Measurements from ENCODE around the gene ANAPC16.

The ANAPC16 gene

DNA sequence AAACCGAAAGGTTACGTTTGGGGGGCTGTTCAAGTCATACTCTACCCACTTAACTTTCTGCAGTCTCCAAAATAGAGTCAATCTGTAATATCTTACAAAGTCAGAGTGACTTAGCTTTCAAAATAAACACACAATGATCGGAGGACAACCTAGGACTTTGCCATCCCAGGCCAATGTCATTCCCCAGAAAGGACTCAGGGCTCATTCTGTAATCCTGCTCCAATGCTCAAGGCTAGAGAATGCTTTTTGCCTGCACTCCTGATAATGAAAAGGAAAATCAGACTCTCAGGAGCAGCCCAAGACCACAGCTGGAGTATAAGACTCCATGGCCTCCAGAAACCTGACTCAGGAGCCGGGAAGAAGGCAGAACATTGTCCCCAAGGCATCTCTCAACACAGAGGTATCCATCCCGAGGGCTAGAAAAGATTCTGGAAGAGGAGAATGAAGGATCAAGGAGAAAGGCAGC is 28.8 kb downstream of the ANAPC16 start:
- TF ChIP-seq ZNF274 (IDR thresholded peaks at IDR 0.05; ENCODE audit: low read depth, low read length), result no peak
- H3K4me3 ChIP-seq (ENCODE audit: low read length), result no peak overlapping the region

- TF ChIP-seq ZNF274 (IDR thresholded peaks at IDR 0.05; ENCODE audit: low read depth, low read length), result no peak
- H3K4me3 ChIP-seq (ENCODE audit: low read length), result no peak overlapping the region
These were observed 30.2 kb downstream of the ANAPC16 start for GRCh38 chr10:72245949-72246525.

GRCh38 chr10:72248468-72249151 is 32.8 kb downstream of the ANAPC16 start:
- TF ChIP-seq ZNF274 (IDR thresholded peaks at IDR 0.05; ENCODE audit: low read depth, low read length), result no peak
- peak overlapping the region; percentile 16; the same call in 1 of the 2 replicates for H3K4me3 ChIP-seq (ENCODE audit: low read length)

- peak overlapping the region; percentile 16; the same call in 1 of the 2 replicates for H3K4me3 ChIP-seq (ENCODE audit: low read length)
These were observed 33.5 kb downstream of the ANAPC16 start for GRCh38 chr10:72249176-72249862.

- no peak overlapping the region for H3K4me3 ChIP-seq (ENCODE audit: low read length)
- no peak for TF ChIP-seq ZNF274 (IDR thresholded peaks at IDR 0.05; ENCODE audit: low read depth, low read length)
These were observed 34.9 kb downstream of the ANAPC16 start for GRCh38 chr10:72250666-72251065.

GRCh38 chr10:72251635-72252034 is 35.8 kb downstream of the ANAPC16 start:
- no peak overlapping the region for H3K4me3 ChIP-seq (ENCODE audit: low read length)
- TF ChIP-seq ZNF274 (IDR thresholded peaks at IDR 0.05; ENCODE audit: low read depth, low read length), result no peak

- H3K4me3 ChIP-seq (ENCODE audit: low read length), result no peak overlapping the region
- TF ChIP-seq ZNF274 (IDR thresholded peaks at IDR 0.05; ENCODE audit: low read depth, low read length), result no peak
These were observed 37.2 kb downstream of the ANAPC16 start for GRCh38 chr10:72252972-72253371.

DNA sequence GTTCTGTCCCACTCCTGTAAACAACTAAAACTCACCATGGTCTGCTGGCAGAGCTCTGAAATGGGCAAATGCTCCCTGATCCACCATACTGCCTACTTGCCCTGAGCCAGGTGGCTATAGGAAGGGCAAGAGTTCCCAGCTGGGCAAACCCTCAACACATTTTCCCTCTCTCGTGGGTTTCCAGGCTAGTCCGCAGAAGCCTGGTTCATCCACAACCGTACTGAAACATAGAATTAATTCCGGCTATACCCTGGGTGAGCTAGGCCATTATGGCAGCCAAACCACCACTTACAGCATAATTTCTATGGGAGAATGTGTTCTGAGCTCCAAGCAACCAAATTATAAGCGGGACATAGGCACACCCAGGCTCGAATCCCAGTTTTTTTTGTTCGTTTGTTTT is 37.8 kb downstream of the ANAPC16 start:
- TF ChIP-seq ZNF274 (IDR thresholded peaks at IDR 0.05; ENCODE audit: low read depth, low read length), result no peak
- no peak overlapping the region for H3K4me3 ChIP-seq (ENCODE audit: low read length)

- H3K4me3 ChIP-seq (ENCODE audit: low read length), result no peak overlapping the region
- TF ChIP-seq ZNF274 (IDR thresholded peaks at IDR 0.05; ENCODE audit: low read depth, low read length), result no peak
These were observed 39.2 kb downstream of the ANAPC16 start for GRCh38 chr10:72254813-72255568.

DNA sequence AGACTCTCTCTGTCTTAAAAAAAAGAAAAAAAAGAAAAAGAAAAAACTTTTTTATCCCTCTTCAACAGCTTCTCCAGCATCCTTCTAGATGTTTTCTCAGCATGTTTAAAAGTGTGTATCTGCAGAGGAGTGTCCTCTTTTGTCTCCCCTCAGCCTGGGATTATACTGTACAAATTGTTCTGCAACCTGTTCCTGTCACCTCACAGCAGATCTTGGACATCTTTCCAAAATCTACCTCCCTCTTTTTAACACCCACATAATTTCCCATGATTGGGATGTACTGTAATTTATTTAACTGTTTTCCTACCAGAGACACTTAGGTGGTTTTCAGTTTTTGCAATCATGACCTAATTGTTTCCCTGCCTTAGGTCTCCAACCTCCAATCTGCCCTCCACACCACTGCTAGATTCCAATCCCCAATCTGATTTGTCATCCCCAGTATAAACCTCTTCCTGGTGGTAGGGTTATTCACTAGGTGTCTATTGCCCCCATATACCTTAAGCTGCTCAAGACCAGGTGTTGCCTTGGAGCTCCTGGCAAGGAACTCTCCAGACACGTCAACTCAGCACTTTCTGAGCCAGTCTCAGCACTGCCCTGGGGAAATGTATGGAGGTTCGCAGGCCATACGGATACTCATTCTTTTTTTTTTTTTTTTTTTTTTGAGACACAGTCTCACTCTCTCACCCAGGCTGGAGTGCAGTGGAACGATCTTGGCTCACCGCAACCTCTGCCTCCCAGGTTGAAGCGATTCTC is 40.3 kb downstream of the ANAPC16 start:
- no peak overlapping the region for H3K4me3 ChIP-seq (ENCODE audit: low read length)
- TF ChIP-seq ZNF274 (IDR thresholded peaks at IDR 0.05; ENCODE audit: low read depth, low read length), result no peak

- no peak overlapping the region for H3K4me3 ChIP-seq (ENCODE audit: low read length)
- no peak for TF ChIP-seq ZNF274 (IDR thresholded peaks at IDR 0.05; ENCODE audit: low read depth, low read length)
These were observed 41.5 kb downstream of the ANAPC16 start for GRCh38 chr10:72257051-72257892.

DNA sequence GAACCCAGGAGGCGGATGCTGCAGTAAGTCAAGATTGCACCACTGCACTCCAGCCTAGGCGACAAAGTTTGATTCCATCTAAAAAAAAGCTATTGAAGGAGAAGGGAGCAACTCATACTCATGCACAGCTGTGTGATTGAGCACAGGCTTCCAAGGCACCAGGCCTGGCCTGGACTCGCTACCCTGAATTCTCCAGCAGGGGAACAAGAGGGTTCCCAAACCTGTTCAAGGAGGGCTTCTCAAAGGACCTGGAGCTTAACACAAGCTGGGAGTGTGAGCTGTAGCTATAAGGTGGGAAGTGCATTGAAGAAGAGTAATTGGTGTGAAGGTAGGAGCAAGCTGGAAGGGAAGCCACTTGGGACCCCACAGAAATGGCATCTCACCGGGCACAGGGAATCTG is 42.8 kb downstream of the ANAPC16 start:
- no peak overlapping the region for H3K4me3 ChIP-seq (ENCODE audit: low read length)

More for the DNA sequence above, 42.8 kb downstream of the ANAPC16 start:
- no peak for TF ChIP-seq ZNF274 (IDR thresholded peaks at IDR 0.05; ENCODE audit: low read depth, low read length)
